HL-60 (cell line): Measurements from ENCODE around the gene GRID1.

Source experiments
- DNase-seq, 2 experiments: peaks; one replicate each; pipeline ENCODE4 v3.0.0-alpha.2; 2010 to 2020; ENCODE audit warnings: low read depth in 1 of 2, low spot score in 1 of 2
- H3K27ac ChIP-seq: fragments of 250-450 bp; sonication (Bioruptor Pico); replicated peaks from 2 replicates; pipeline ENCODE4 v1.5.1; 2020; ENCODE audit warnings: mild to moderate bottlenecking, moderate library complexity
- H3K27me3 ChIP-seq: fragments of 250-450 bp; sonication (Bioruptor Pico); 2 replicates; pipeline ENCODE4 v1.5.1; 2021; ENCODE audit warnings: mild to moderate bottlenecking, moderate library complexity; ENCODE audit not compliant: insufficient read depth, poor library complexity, severe bottlenecking
- H3K4me3 ChIP-seq: replicated peaks from 2 replicates; pipeline ENCODE4 v1.5.1; 2011; ENCODE audit warnings: mild to moderate bottlenecking, control low read depth, low read length; ENCODE audit not compliant: insufficient read depth
- GABPA ChIP-seq: IDR thresholded peaks from 2 replicates; pipeline ENCODE4 v1.6.1; 2012; ENCODE audit warnings: low read depth
- POLR2AphosphoS5 ChIP-seq: IDR thresholded peaks from 2 replicates; pipeline ENCODE4 v1.6.1; 2012; ENCODE audit warnings: low read depth
- SPI1 ChIP-seq: IDR thresholded peaks from 2 replicates; pipeline ENCODE4 v1.6.1; 2012; ENCODE audit warnings: low read depth, mild to moderate bottlenecking, borderline replicate concordance
- TF ChIP-seq, protein P1 (sequence below): IDR thresholded peaks from 2 replicates; pipeline ENCODE4 v1.6.1; 2012; ENCODE audit warnings: low read depth; ENCODE audit not compliant: insufficient replicate concordance
- TF ChIP-seq, protein P2 (sequence below): IDR thresholded peaks from one replicate; pipeline ENCODE4 v1.5.1; 2011; ENCODE audit warnings: low read length, control low read depth, inconsistent platforms; ENCODE audit not compliant: insufficient read depth

GRID1 gene

DNA sequence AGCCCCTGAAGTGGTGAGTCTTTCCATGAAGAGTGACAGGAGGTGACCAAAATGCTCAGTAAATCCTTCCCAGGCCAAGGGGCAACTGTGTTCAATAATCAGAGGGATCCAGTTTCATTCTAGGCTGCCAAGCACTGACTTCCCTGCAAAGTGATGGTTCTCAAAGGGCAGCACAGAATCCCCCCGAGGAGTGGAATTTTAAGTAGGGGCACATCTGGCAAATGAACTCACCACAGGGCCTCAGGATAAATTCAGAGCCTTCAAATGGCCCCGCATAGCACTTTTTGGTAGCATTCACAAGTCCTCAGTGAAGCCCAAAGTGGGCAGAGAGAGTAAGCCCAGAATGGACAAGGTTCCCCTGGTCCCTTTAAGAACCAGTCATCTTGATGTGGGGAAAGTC is 602.5 kb downstream of the GRID1 start:
- Histone ChIP-seq H3K4me3 (no peak overlapping the region), H3K27me3 (no peaks in the 10 kb centered on the region), H3K27ac (no peak overlapping the region)
- TF ChIP-seq POLR2AphosphoS5 (no peak), GABPA (no peak), SPI1 (no peak)
- TF ChIP-seq, protein P1, sequence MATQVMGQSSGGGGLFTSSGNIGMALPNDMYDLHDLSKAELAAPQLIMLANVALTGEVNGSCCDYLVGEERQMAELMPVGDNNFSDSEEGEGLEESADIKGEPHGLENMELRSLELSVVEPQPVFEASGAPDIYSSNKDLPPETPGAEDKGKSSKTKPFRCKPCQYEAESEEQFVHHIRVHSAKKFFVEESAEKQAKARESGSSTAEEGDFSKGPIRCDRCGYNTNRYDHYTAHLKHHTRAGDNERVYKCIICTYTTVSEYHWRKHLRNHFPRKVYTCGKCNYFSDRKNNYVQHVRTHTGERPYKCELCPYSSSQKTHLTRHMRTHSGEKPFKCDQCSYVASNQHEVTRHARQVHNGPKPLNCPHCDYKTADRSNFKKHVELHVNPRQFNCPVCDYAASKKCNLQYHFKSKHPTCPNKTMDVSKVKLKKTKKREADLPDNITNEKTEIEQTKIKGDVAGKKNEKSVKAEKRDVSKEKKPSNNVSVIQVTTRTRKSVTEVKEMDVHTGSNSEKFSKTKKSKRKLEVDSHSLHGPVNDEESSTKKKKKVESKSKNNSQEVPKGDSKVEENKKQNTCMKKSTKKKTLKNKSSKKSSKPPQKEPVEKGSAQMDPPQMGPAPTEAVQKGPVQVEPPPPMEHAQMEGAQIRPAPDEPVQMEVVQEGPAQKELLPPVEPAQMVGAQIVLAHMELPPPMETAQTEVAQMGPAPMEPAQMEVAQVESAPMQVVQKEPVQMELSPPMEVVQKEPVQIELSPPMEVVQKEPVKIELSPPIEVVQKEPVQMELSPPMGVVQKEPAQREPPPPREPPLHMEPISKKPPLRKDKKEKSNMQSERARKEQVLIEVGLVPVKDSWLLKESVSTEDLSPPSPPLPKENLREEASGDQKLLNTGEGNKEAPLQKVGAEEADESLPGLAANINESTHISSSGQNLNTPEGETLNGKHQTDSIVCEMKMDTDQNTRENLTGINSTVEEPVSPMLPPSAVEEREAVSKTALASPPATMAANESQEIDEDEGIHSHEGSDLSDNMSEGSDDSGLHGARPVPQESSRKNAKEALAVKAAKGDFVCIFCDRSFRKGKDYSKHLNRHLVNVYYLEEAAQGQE, result no peak
- TF ChIP-seq, protein P2, sequence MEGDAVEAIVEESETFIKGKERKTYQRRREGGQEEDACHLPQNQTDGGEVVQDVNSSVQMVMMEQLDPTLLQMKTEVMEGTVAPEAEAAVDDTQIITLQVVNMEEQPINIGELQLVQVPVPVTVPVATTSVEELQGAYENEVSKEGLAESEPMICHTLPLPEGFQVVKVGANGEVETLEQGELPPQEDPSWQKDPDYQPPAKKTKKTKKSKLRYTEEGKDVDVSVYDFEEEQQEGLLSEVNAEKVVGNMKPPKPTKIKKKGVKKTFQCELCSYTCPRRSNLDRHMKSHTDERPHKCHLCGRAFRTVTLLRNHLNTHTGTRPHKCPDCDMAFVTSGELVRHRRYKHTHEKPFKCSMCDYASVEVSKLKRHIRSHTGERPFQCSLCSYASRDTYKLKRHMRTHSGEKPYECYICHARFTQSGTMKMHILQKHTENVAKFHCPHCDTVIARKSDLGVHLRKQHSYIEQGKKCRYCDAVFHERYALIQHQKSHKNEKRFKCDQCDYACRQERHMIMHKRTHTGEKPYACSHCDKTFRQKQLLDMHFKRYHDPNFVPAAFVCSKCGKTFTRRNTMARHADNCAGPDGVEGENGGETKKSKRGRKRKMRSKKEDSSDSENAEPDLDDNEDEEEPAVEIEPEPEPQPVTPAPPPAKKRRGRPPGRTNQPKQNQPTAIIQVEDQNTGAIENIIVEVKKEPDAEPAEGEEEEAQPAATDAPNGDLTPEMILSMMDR, result no peak
- DNase-seq, result no peak

- no peak for DNase-seq
- Histone ChIP-seq H3K27me3 (no peaks in the 10 kb centered on the region), H3K4me3 (no peak overlapping the region), H3K27ac (no peak overlapping the region)
- TF ChIP-seq, protein P1, result no peak
- TF ChIP-seq SPI1 (no peak), POLR2AphosphoS5 (no peak)
- TF ChIP-seq, protein P2, result no peak
These were observed 604.6 kb downstream of the GRID1 start for GRCh38 chr10:85761906-85762445.

DNA sequence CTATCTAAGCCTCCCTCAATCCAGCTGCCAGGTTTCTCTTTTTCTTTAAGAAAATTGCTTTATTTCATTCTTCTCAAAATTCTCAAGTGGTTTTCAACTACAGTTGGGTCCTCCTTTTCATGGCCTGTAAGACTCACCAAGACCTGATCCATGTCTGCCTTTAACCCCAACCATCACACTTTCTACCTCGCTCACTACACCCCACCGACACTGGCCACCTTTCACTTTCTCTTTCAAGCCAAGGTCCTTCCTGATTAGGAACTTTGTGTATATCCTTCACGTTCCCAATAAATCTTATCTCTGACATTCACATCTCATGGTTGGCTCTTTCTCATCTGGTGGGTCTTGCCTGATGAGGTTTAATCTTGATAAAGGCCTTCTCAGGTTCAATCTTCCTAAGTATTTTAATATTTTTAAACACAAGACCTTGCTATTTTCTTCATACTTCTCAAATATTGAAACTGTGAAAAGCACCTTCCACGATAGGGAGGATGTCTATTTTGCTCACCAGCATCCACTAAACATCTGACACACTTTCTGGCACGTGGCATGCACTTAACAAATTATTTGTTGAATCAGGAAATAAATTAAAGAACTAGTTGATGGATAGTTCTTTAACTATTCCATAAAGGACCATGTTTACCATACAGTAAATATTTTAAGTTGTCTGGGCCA is 624.8 kb downstream of the GRID1 start:
- DNase-seq, result no peak
- Histone ChIP-seq H3K27ac (no peak overlapping the region), H3K27me3 (no peaks in the 10 kb centered on the region), H3K4me3 (no peak overlapping the region)
- TF ChIP-seq SPI1 (no peak), POLR2AphosphoS5 (no peak), GABPA (no peak)
- TF ChIP-seq, protein P2, result no peak
- TF ChIP-seq, protein P1, result no peak
